ENCODE data around the gene MKLN1. TPM values are rescaled to one million over a fixed set of nuclear protein-coding genes. Genes with fewer than 3 reads are reported as not detected.

Gene MKLN1
- total and polyA plus RNA-seq, 2 of the 13 experiments (the other 11 are each of a cell fraction or from before 2014, with no cell fraction given): 33.6 to 43.5 TPM

GRCh38 chr7:131346885-131347592 lies 19.4 kb downstream of the MKLN1 start (continued):
- no peak for TF ChIP-seq KIAA2018 (CRISPR knock-in tag; IDR thresholded peaks at IDR 0.05; ENCODE audit: borderline replicate concordance)
- TF ChIP-seq NKX3-1 (CRISPR knock-in tag; IDR thresholded peaks at IDR 0.05): no peak
- no peak for TF ChIP-seq TGIF2 (CRISPR knock-in tag; IDR thresholded peaks at IDR 0.05)
- no peak for TF ChIP-seq HINFP (CRISPR knock-in tag; IDR thresholded peaks at IDR 0.05; ENCODE audit: low read depth)
- TF ChIP-seq ZNF251 (CRISPR knock-in tag; IDR thresholded peaks at IDR 0.05): no peak
- TF ChIP-seq TCF7 (IDR thresholded peaks at IDR 0.05; ENCODE audit: low read depth): no peak
- no peak for TF ChIP-seq AHR (CRISPR knock-in tag; IDR thresholded peaks at IDR 0.05)
- no peak for TF ChIP-seq ZNF451 (CRISPR knock-in tag; IDR thresholded peaks at IDR 0.05)
- TF ChIP-seq ZNF841 (CRISPR knock-in tag; IDR thresholded peaks at IDR 0.05; ENCODE audit: borderline replicate concordance): no peak

Measured in HepG2 (cell line).